ENCODE results near the gene SPINK9.

SPINK9 gene

GRCh38 chr5:148306446-148306845 is 28.9 kb upstream of the SPINK9 start:
- Histone ChIP-seq H4K20me1 (ENCODE audit: insufficient read depth, low read length, poor library complexity, severe bottlenecking) (no peaks in the 10 kb centered on the region), H3K79me2 (ENCODE audit: insufficient read depth, low read length) (no peaks in the 10 kb centered on the region), H3K4me3 (ENCODE audit: low read length, poor library complexity, severe bottlenecking) (no peak overlapping the region), H3K4me2 (ENCODE audit: low read depth, low read length, poor library complexity, severe bottlenecking) (no peak overlapping the region), H3K9me2 (replicated peaks; ENCODE audit: low read depth, low read length) (no peaks in the 10 kb centered on the region), H2AFZ (ENCODE audit: low read length) (no peak overlapping the region), H3K4me1 (ENCODE audit: insufficient read depth, low read length, poor library complexity, severe bottlenecking) (no peaks in the 10 kb centered on the region), H3K9me3 (ENCODE audit: insufficient read depth, low read depth, low read length) (no peaks in the 10 kb centered on the region), H3K9ac (ENCODE audit: low read depth, low read length, poor library complexity, severe bottlenecking) (no peak overlapping the region), H3K27me3 (ENCODE audit: insufficient read depth, low read length, poor library complexity, severe bottlenecking) (no peaks in the 10 kb centered on the region), H3F3A (ENCODE audit: low read depth) (no peaks in the 10 kb centered on the region), H3K36me3 (ENCODE audit: insufficient read depth, low read length) (no peaks in the 10 kb centered on the region)
- TF ChIP-seq CTCF (conservative IDR thresholded peaks at IDR 0.05; ENCODE audit: low read length) (0 out of 2 replicates have a peak, but pooled peaks have one; percentile 9), EZH2phosphoT487 (IDR thresholded peaks at IDR 0.05; ENCODE audit: borderline replicate concordance) (no peak)

GRCh38 chr5:148309019-148309418 is 26.3 kb upstream of the SPINK9 start:
- Histone ChIP-seq H3K27me3 (ENCODE audit: insufficient read depth, low read length, poor library complexity, severe bottlenecking) (no peaks in the 10 kb centered on the region), H3K36me3 (ENCODE audit: insufficient read depth, low read length) (no peaks in the 10 kb centered on the region), H4K20me1 (ENCODE audit: insufficient read depth, low read length, poor library complexity, severe bottlenecking) (no peaks in the 10 kb centered on the region), H3K9me2 (replicated peaks; ENCODE audit: low read depth, low read length) (no peaks in the 10 kb centered on the region), H3K4me2 (ENCODE audit: low read depth, low read length, poor library complexity, severe bottlenecking) (no peak overlapping the region), H3F3A (ENCODE audit: low read depth) (no peaks in the 10 kb centered on the region), H2AFZ (ENCODE audit: low read length) (no peak overlapping the region), H3K9me3 (ENCODE audit: insufficient read depth, low read depth, low read length) (no peaks in the 10 kb centered on the region), H3K79me2 (ENCODE audit: insufficient read depth, low read length) (no peaks in the 10 kb centered on the region), H3K4me1 (ENCODE audit: insufficient read depth, low read length, poor library complexity, severe bottlenecking) (no peaks in the 10 kb centered on the region), H3K9ac (ENCODE audit: low read depth, low read length, poor library complexity, severe bottlenecking) (no peak overlapping the region), H3K4me3 (ENCODE audit: low read length, poor library complexity, severe bottlenecking) (no peak overlapping the region)
- TF ChIP-seq EZH2phosphoT487 (IDR thresholded peaks at IDR 0.05; ENCODE audit: borderline replicate concordance) (no peak), CTCF (conservative IDR thresholded peaks at IDR 0.05; ENCODE audit: low read length) (no peak)

GRCh38 chr5:148309746-148310145 is 25.6 kb upstream of the SPINK9 start:
- Histone ChIP-seq H3K4me1 (ENCODE audit: insufficient read depth, low read length, poor library complexity, severe bottlenecking) (no peaks in the 10 kb centered on the region), H3K36me3 (ENCODE audit: insufficient read depth, low read length) (no peaks in the 10 kb centered on the region), H3K4me2 (ENCODE audit: low read depth, low read length, poor library complexity, severe bottlenecking) (no peak overlapping the region), H3K9ac (ENCODE audit: low read depth, low read length, poor library complexity, severe bottlenecking) (no peak overlapping the region), H3F3A (ENCODE audit: low read depth) (no peaks in the 10 kb centered on the region), H3K79me2 (ENCODE audit: insufficient read depth, low read length) (no peaks in the 10 kb centered on the region), H3K9me2 (replicated peaks; ENCODE audit: low read depth, low read length) (no peaks in the 10 kb centered on the region), H2AFZ (ENCODE audit: low read length) (no peak overlapping the region), H4K20me1 (ENCODE audit: insufficient read depth, low read length, poor library complexity, severe bottlenecking) (no peaks in the 10 kb centered on the region), H3K27me3 (ENCODE audit: insufficient read depth, low read length, poor library complexity, severe bottlenecking) (no peaks in the 10 kb centered on the region), H3K4me3 (ENCODE audit: low read length, poor library complexity, severe bottlenecking) (no peak overlapping the region), H3K9me3 (ENCODE audit: insufficient read depth, low read depth, low read length) (no peaks in the 10 kb centered on the region)
- TF ChIP-seq EZH2phosphoT487 (IDR thresholded peaks at IDR 0.05; ENCODE audit: borderline replicate concordance) (no peak), CTCF (conservative IDR thresholded peaks at IDR 0.05; ENCODE audit: low read length) (no peak)

All from Loucy (cell line).